A549 treated with RU486 at 1 μM for 4 hours (cell line): ENCODE measurements around the gene MANSC4. TPM values are rescaled to one million over a fixed set of nuclear protein-coding genes. Genes with fewer than 3 reads are reported as not detected.

ENCODE experiments used
- total RNA-seq: library from RNA; stranded (reverse); fragments of 200-300 nt; extraction: Qiagen RNA extraction; gene quantifications from 5 replicates; pipeline ENCODE4 v1.2.3, GENCODE V29; 2022; ENCODE audit warnings: low read depth

MANSC4 gene
- not detected in 5 replicates for total RNA-seq

DNA sequence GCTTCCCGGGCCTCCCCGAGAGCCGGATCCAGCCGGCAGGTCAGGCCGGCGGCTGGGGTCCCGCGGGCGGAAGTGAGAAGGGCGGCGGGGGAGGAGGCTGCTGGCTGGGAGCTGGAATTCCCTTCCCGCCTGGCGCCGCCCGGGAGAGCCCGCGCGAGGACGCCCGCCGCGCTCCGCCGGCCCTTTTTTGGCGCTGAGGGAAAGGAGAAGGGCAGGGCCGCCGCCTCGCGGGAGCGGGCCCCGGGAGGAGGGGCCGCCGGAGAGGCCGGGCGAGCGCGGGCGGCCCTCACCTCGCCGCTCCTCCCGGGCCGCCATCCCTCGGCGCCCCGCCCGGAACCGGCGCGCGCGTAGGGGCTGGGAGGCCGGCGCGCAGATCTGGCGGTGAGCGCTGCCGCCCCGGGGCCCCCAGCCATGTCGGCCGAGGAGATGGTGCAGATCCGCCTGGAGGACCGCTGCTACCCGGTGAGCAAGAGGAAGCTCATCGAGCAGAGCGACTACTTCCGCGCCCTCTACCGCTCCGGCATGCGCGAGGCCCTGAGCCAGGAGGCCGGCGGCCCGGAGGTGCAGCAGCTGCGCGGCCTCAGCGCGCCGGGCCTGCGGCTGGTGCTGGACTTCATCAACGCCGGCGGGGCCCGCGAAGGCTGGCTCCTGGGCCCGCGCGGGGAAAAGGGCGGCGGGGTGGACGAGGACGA, at the start of gene MANSC4, which contains the start of gene KLHL42:
MANSC4 (minus strand) TSS at position 317 of the 692 bp plus-strand sequence. CDS start 8,960 bp downstream, outside the sequence.
KLHL42 (plus strand) TSS at position 314 of the 692 bp plus-strand sequence; CDS start at position 412, 98 bp downstream.

Other genes with a start within 250 kb of the MANSC4 start
- 0.12 to 0.65 TPM (median 0.40 TPM) in 4 of 5 replicates, not detected in the other for gene REP15, start 83.8 kb downstream of the MANSC4 start, total RNA-seq
- 76.1 to 108 TPM (median 98.4 TPM) in 5 replicates for gene MRPS35, start 69.4 kb downstream of the MANSC4 start, total RNA-seq
- gene KLHL42, start within 50 bp of the MANSC4 start, total RNA-seq, result 13.0 to 20.2 TPM (median 17.8 TPM) in 5 replicates
- gene PTHLH, start 192.5 kb upstream of the MANSC4 start, total RNA-seq, result 33.7 to 38.2 TPM (median 35.7 TPM) in 5 replicates